Osteocyte (in vitro differentiated cells): ENCODE data around the gene MS4A6E. TPM values are rescaled to one million over a fixed set of nuclear protein-coding genes. Genes with fewer than 3 reads are reported as not detected.

ENCODE experiments used
- DNase-seq: peaks from one replicate; pipeline ENCODE4 v3.0.0; 2021; ENCODE audit warnings: mixed read lengths; ENCODE audit not compliant: unreplicated experiment; ENCODE audit errors: extremely low spot score
- H3K27ac Mint-ChIP-seq: one replicate; pipeline ENCODE4 v1.8.0; 2021; ENCODE audit warnings: mild to moderate bottlenecking, mixed read lengths; ENCODE audit not compliant: unreplicated experiment
- H3K27me3 Mint-ChIP-seq: one replicate; pipeline ENCODE4 v1.8.0; 2021; ENCODE audit warnings: mixed read lengths; ENCODE audit not compliant: unreplicated experiment
- H3K36me3 Mint-ChIP-seq: one replicate; pipeline ENCODE4 v1.8.0; 2021; ENCODE audit warnings: mixed read lengths; ENCODE audit not compliant: unreplicated experiment
- H3K4me1 Mint-ChIP-seq: one replicate; pipeline ENCODE4 v1.8.0; 2021; ENCODE audit warnings: mixed read lengths; ENCODE audit not compliant: unreplicated experiment
- H3K4me3 Mint-ChIP-seq: one replicate; pipeline ENCODE4 v1.8.0; 2021; ENCODE audit warnings: mild to moderate bottlenecking, moderate library complexity, mixed read lengths; ENCODE audit not compliant: unreplicated experiment
- H3K9me3 Mint-ChIP-seq: one replicate; pipeline ENCODE4 v1.8.0; 2021; ENCODE audit warnings: mixed read lengths; ENCODE audit not compliant: unreplicated experiment
- CTCF ChIP-seq: fragments of 200-600 bp; sonication (generic); IDR thresholded peaks from 2 replicates; pipeline ENCODE4 v1.5.0; 2021; ENCODE audit warnings: antibody characterized with exemption, mild to moderate bottlenecking, moderate library complexity
- total RNA-seq: library from RNA; stranded (reverse); gene quantifications from 2 replicates; pipeline ENCODE4 v1.2.1, GENCODE V29; 2021

Gene MS4A6E
- total RNA-seq, 1 donor from 2014 or later, result not detected

DNA sequence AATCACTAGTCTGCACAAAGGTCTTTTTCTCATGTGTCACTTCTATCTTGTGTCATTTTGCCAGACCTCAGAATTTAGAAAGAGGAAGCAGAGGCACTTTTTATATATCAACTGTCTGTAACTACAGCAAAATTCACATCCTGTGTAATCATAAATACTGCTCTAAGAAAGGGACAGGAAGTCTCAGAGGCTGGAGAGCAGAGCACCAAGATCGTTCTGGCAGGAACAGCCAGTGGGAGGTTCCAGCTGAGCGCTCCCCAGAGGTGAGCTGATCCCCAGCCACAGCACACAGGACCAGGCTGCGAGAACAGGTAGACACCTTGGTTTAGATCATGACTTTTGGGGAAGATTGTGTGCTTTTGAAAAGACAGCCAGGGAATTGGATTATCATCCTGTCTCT is 51.3 kb downstream of the MS4A6E start, which contains the start of gene MS4A7:
TSS of gene MS4A7 (plus strand) at position 179 of the 400 bp plus-strand sequence. CDS start 4,610 bp downstream, outside the sequence.
- DNase-seq, result no peak
- Mint-ChIP-seq H3K4me1 (no peaks in the 10 kb centered on the region), H3K4me3 (no peak within 1 kb of the TSS), H3K27ac (no peak within 1 kb of the TSS), H3K27me3 (peaks cover 52% of the 10 kb centered on the region), H3K36me3 (no peaks in the 10 kb centered on the region), H3K9me3 (no peaks in the 10 kb centered on the region)
- no peak for TF ChIP-seq CTCF

DNA sequence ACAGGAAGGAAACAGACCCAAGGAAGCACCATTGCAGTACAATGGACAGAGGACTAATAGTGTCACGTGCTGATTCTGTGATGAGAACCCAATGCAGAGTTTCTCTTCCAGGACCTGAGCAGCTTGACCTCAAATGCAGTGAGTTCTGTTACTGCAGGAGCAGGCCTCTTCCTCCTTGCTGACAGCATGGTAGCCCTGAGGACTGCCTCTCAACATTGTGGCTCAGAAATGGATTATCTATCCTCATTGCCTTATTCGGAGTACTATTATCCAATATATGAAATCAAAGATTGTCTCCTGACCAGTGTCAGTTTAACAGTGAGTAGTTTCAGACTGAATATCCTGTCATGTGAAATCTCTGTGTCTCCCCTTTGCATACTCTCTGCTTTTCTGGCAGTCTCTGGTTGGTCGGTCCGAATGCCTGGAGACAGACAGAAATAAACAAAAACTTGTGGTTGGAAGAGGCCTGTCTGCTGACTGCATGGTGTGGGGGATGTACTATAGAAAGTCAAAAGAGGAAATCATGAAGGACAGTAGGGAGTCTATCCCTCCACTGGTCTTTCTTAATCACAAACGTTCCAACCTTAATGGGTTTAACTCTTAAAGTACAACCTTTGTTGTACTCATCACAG is 62.3 kb downstream of the MS4A6E start:
- peaks cover 16% of the 10 kb centered on the region for H3K27me3 Mint-ChIP-seq
- H3K27ac Mint-ChIP-seq, result no peak overlapping the region
- no peak for DNase-seq
- no peaks in the 10 kb centered on the region for H3K9me3 Mint-ChIP-seq
- TF ChIP-seq CTCF, result no peak
- no peaks in the 10 kb centered on the region for H3K4me1 Mint-ChIP-seq
- no peaks in the 10 kb centered on the region for H3K36me3 Mint-ChIP-seq
- H3K4me3 Mint-ChIP-seq, result no peak overlapping the region

DNA sequence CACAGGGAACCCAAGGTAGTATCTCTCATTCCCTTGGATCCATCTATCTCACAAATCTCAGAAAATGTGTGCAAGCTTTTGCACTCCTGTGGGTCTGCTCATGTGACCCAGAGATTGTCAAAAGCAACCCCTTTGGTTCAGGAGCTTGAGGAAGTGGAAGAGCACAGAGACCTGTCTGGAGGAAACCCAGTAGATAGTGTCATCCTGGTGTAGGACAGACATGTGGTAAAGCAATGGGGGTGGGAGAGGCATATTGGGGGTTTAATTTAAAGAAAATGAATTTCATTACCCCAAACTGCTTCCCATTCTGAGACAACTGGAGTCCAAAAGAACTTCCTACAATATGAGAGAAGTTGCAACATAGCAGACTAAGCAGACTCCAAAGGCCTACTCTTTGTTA is 63.4 kb downstream of the MS4A6E start:
- DNase-seq, result no peak
- no peaks in the 10 kb centered on the region for H3K4me1 Mint-ChIP-seq
- no peak for TF ChIP-seq CTCF
- no peaks in the 10 kb centered on the region for H3K36me3 Mint-ChIP-seq
- no peaks in the 10 kb centered on the region for H3K9me3 Mint-ChIP-seq
- no peak overlapping the region for H3K4me3 Mint-ChIP-seq
- H3K27me3 Mint-ChIP-seq, result peaks cover 14% of the 10 kb centered on the region
- no peak overlapping the region for H3K27ac Mint-ChIP-seq

Other genes with a start within 250 kb of the MS4A6E start
- not detected in 2 replicates for gene MS4A2, start 238.6 kb upstream of the MS4A6E start, total RNA-seq
- not detected in 2 replicates for gene MS4A6A, start 144.2 kb upstream of the MS4A6E start, total RNA-seq
- gene MS4A4E, start 84.1 kb upstream of the MS4A6E start, total RNA-seq, result 0.30 TPM in 1 of 2 replicates, not detected in the other
- gene MS4A4A, start 46.6 kb upstream of the MS4A6E start, total RNA-seq, result not detected in 2 replicates
- not detected in 2 replicates for gene MS4A7, start 51.3 kb downstream of the MS4A6E start, total RNA-seq
- gene MS4A14, start 69.2 kb downstream of the MS4A6E start, total RNA-seq, result not detected in 2 replicates
- gene MS4A5, start 102.3 kb downstream of the MS4A6E start, total RNA-seq, result not detected in 2 replicates
- gene MS4A1, start 128.6 kb downstream of the MS4A6E start, total RNA-seq, result not detected in 2 replicates
- not detected in 2 replicates for gene MS4A12, start 165.5 kb downstream of the MS4A6E start, total RNA-seq
- gene MS4A13, start 188.1 kb downstream of the MS4A6E start, total RNA-seq, result not detected in 2 replicates